NCI-H1417 treated with DMSO at 0.1 percent for 48 hours (cell line): Measurements from ENCODE around the gene SLC8A1.
A peak's percentile ranks its signal among the peaks of the same experiment; 100 is the strongest.

Experiments used
- DNase-seq: peaks from one replicate; lab custom pipeline; 2025; lab: John Stamatoyannopoulos, UW

SLC8A1 gene

DNA sequence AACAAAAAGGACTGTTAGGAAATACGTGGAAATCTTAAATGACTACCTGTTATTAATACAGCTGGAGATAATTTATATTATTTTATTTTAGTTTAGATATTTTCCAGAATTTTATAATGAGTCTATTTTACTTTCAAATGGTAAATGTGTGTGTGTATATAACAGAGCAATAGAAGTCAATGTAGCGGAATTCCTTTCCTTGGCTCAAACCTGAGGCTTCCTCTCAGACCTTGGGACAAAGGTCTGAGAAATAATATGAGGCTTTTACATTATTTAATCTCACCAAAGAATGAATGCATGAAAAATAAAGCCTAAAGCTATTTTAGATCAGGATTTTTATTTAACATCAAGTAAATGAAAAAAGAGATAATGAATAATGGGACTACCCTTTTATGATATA is 65.7 kb downstream of the SLC8A1 start:
- no peak for DNase-seq

DNA sequence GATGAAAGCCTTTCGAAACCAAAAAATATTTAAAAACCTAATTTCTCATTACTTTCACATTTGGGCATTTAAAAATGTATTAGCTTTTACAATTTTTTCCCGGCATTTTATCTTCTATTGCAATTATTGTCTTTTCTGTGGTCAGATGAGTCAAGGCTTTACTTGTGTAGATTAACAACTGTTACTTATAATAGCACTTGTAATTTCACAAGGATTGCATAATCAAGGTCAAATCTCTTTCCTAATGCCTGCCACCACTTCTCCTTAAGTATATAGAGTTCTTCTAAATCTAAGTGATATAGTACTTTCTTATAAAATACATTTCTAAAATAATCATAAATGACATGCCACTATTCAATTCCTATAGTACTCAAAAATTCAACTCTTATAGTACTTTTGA is 67.2 kb downstream of the SLC8A1 start:
- DNase-seq: no peak

DNA sequence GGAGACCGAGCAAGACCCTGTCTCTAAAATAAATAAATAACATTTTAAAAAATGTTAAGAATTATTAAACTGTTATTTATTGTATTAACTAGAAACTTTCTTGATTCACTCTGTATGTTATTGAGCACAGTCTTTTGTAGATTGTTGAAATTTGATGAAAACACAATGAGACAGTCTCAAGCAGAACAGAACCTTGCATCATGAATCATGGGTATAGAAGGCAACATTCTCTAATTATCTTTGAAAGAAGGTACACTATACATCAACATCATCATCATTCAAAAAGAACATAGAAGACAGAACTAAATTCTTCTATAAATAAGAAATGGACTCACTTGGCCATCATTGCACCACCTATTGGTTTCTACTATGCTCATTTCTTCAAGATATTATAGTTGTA is 67.7 kb downstream of the SLC8A1 start:
- DNase-seq: no peak

DNA sequence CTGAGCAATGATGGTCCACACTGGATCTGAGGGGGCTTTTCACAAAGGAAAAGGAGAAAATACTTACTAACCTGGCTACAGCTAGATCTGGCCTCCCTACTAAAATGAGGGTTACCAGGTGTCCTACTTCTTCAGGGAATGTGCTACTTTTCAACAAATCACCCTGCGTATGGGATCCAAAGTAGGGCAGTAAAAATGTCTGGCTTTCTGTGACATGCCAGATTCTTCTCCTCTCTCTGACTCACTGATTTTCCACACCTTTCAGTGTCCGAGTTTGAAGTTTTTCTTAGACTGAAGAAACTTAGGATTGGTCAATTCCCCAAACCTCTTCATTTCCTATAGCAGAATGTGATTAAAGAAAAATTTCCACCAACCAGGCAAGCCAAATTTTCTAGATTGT is 71.2 kb downstream of the SLC8A1 start:
- no peak for DNase-seq

DNA sequence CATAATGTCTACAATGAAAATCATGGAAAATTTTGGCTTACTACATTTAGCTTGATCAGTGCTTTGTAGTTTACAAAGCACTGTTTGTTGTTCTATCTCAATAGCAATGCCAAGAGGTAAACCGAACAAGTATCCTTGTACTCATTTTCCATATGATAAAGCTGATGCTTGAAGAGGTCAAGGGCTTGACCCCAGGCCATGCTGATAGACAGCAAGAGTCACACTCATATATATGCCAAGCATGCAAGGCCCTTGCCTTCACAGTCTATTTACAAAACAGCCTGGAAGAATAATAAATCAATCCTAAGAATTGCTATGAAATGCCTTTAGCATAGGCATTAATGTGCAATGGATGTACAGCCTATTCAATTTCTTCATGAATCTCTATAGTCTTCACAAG is 71.8 kb downstream of the SLC8A1 start:
- no peak for DNase-seq

DNA sequence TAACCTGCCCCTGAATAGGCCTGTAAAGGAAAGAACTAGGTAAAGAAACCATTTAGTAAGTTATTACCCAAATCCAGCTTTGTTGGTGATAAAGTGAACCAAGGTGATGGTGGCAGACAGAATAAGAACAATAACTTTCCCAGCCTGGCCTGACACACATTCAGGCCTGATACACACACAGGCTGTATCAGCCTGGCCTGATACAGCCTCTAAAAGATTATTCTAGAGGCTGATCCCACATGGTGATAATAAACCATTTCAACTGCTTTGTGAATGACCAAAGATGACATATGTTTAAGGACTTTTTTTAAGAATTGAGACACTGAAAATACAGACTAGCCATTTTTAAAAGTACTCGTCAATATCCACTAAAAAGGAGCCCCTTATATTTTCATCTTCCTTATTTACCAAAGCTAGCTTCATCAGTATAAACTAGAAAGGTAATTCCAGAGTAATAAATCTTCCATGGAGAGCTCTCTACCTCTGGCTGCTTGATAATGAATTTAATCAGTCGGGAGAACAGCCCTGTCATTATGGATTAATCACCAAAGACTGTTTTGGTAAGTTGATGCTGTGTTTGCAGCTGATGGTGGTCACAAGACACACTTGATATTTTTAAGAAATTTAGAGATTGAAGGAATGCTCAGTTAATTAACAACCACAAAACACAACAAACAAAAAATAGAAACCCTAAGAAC is 77.2 kb downstream of the SLC8A1 start:
- peak; percentile 74 for DNase-seq

DNA sequence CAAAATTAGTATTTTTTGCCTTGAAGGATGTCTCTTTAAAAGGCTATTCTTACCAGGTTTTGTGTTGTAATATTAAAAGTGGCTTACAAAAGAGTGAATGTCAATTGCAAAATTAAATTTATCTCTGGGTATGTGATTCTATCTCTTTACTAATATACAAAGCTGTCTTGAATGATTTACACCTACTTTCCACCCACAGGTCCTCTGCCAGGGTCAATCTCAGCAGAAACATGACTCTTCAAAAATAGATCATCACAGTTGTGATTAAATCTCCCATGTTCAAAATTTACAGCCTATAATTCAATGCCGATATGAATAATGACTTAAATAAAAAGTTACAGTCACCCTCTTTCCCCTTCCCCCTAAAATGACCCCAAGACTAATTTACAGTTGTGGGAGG is 78.8 kb downstream of the SLC8A1 start:
- no peak for DNase-seq

DNA sequence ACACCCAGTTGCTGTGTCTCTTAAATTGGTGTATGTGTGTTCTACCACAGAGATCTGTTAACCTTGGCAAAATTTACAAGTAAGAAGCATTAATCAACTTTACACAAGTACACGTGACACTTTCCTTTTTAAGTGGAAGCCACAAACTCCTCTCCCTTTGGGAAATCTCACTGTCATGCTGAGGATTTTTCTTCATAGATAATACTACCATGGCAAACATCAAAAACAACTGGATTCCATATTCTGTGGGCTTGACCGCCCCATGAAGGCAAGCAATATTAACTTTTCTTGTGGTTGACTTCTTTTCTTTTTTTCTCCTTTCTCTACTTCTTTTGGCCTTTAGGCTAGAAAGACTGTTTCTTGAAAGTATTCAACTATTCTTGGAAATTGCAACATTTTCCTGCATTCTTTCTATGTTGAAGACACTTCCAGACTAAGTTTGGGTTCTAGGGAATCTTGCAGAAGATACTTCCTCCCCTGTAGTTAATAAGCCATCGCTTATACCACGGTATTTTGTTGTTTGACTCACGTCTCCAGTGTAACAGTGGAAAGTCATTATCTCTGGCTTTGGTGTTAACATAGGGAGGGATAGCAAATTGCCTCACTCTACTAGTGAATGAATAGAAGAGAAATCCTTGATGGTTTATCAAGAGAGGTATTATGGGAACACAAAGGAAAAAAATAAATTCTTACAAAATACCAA is 79.5 kb downstream of the SLC8A1 start:
- no peak for DNase-seq

DNA sequence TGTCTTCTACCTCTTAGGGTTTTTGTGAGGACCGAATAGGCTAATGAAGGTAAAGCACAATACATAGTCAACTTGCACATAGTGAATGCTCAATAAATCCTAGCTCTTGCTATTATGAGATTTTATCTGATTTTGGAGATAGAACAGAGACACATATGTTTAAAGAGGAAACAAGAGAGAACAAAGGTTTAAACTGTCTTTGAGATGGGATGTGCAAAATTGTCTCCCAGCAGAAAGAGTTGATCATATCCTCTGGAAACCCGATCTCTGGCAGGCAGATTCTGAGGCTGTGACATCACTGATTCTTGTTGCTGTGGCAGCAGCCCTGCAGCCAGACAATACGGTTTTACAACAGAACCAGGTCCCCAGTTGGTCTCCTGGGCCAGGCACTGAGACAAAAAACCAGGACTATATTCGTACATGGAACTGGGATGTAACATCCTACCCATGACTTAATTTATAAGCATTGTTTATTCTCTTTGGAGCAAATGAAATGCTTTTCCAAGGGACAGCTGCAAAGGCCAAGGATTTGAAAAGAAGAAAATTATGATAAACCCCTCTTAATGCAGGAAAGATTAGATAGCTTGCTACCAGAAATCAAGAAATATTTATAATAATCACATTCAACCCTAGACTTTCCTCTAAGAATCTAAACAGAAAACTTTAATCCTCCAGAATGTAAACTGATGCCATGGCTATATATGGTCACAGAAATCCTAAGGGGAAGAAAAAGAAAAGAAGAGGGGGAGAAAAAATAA is 80.2 kb downstream of the SLC8A1 start:
- no peak for DNase-seq

DNA sequence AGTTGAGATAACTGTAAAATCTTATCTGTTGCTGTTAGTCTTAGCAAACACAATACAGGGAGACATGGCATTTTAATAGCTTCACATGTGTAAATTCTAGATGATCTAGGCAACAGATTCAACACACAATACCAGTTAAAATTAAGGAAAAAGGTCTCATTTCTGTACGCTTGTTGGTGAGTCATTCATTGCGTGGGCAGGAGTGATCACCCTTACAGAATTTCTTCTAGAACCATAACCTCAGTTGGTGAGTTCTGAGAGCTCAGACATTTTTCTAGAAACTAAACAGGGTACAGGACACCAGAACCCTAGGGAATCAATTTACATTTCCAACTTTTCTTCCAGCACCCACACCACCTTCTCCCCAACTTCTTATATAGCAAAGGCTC is 81.9 kb downstream of the SLC8A1 start:
- no peak for DNase-seq

DNA sequence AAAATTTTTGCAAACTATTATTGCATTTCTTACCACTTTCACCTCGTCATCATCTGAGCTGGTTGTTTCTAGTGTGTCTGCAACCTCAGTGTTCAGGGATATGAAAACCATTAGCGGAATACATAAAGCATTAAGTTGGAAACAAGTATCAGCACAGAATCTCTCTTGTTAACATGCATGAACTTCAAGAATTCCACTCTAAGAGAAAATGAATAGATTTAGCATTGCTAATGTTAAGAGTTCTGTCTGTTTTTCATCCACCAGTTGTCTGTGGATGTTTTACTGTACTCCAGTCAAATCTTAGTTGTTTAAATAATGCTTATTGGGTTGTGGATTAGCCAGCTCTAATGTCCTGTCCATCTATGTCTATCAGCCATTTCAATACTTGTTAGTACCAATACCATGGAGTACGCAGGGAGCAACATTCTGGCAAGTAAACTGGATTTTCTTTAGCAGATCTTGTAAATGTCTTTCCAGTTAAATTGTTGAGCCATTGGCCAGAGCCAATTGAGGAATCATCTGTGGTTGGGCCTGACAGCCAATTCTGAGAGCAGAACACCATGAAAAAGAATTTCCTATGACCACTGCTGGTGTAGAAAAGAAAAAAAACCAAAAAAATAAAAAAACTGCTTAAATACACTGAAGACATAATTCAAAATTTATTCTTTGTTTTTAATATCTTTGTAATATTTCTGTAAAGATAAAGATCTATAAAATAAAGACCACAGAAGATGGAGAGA is 82.5 kb downstream of the SLC8A1 start:
- no peak for DNase-seq

DNA sequence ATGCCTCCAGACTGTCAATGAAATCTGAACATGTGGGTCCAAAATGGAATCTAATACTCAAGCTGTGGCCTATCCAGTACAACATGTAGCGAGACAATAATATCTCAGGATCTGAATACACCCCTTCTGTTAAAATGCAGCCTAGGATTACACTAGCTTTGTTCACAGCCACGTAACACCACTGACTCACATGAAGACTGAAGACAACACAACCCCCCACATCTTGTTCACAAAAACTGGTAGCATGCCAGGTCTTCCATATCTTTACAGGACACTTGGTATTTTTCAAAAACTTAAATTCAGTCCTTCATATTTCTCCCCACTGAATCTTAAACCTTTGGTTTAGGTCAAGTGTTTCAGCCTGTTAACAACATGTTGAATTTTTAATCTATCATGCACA is 84.2 kb downstream of the SLC8A1 start:
- no peak for DNase-seq

DNA sequence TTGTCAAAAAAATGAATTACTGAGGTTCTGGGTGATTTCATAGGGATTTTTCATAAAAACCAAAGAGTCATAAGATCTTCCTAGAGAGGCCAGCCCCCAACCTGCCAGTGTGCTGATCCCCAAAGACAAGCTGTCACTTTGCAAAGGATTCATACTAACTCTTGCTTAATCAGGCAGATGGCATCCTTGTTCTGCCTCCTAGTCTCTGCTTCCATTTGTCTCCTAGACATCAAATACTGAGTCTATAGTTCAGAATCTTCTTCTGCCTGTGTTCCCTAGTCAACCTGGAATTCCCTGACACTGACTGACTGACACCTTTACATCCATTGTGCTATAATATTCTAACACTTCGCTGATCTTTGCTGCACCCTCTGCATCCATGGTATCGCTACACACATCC is 84.9 kb downstream of the SLC8A1 start:
- DNase-seq: no peak

DNA sequence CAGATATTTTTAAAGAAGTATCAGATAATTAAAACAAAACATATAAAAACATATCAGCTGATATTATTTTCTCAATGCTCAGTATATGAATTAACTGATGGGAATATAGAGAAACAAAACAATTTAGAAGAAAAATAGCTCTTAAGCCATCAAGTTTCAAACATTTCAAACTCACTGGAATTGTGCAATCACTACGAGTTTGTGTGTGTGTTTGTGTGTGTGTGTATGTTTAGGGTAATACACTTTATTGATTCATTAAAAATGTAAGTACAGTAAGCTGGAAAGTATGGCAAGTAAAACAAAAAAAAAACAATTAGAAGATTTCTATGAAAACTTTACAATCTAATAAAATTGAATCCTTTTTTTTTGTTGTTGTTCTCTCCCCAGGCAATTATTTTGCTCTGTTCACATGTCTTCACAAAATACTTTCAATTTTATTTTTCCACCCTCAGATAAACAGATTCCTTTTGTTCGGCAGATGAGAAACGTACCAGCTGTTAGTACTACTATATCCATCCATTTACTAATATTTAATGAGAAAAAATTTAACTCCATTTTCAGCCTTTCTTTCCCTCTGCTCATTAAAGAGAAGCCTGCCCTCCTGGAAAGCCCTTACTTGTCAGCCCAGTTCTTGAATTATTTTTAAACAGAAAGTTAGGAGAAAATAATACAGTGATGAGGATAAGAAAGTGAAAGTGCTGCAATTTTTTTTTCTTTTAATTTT is 87.6 kb downstream of the SLC8A1 start:
- no peak for DNase-seq

DNA sequence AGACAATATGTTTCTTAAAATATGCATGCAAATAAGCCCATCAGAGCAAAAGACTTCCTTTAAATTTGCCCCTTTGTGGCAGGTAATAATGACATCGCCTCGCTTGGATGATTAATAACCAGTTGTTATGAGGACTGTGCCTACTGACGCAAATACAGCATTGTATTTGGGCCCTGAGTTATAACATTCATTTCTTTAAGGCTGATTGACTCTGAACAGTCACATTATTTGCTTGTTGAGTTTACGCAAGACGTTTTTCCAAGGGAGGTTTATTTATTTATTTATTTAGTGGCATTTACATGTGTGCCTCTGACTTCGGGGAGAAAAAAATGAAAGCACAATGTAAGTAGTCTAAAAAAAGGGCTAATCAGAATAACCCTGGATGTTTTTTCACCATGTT is 88.3 kb downstream of the SLC8A1 start:
- peak; percentile 86 for DNase-seq

DNA sequence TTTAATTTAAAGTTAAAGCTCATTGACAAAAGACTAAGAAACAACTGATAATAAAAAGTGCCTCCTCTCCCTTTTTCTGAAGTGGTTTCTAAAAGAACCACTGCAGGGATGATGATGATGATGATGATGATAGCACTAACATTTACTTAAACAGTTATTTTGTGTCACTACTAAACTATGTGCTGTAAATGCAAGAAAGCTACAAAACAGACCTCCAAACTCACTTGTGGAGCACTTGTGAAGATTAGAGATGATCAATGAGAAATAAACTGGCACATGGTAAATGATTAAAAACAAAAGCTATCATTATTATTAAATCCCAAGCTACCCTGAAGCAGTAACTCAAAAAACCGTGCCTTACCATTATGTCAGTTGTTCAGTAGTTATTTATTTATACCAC is 88.7 kb downstream of the SLC8A1 start:
- DNase-seq: no peak

DNA sequence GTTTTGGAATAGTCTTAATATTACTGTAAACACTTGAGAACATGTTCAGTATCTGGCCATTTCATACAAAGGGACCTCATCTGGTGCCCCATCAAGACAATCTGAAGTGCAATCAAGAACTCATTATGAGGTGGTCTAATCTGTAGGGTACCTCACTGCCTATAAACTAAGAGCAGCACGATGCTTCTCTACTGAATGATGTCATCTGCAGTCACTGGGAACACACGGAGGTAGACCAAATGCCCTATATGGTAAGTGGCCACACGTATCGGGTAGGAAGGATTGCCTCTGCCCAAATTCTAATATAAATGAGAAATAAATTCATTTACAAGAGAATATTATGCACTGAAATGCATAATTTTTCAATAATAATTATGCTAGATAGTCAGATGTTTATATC is 90.4 kb downstream of the SLC8A1 start:
- DNase-seq: no peak

DNA sequence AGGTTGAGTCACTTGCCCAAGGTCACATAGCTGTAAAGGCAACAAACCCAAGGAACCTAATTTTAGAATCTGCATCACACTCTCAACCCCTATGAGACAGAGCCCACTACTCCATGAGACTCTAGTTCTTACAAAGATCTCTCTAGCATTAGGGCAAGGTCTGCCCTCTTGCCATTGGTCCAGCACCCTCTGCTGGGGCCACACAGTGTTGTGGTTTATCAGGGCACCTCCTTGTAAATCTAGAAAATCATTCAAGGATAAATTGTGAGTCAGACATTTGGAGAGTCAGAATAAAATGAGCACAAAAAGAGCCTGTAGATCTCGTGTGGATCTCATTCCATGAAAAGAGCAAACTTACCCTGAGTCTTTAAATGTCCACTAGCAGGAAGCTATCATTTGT is 91.2 kb downstream of the SLC8A1 start:
- DNase-seq: no peak

DNA sequence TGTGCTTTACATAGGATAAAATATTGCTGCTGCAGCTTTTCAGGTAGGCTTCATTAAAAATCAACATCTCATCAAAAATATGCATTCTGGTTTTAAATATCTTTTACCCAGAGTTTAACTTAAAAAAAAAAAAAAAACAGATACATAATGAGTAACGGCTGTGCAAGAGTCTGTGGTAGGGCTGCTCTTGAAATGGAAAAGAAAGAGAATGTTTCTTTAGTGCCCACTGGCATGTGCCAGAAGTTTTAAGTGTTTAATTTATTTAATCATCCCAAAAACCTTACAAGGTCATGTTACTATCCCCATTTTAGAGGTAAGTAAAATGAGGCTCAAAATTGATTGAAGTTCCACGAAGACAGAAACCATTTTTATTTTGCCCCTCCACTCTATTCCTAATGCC is 92.1 kb downstream of the SLC8A1 start:
- no peak for DNase-seq

DNA sequence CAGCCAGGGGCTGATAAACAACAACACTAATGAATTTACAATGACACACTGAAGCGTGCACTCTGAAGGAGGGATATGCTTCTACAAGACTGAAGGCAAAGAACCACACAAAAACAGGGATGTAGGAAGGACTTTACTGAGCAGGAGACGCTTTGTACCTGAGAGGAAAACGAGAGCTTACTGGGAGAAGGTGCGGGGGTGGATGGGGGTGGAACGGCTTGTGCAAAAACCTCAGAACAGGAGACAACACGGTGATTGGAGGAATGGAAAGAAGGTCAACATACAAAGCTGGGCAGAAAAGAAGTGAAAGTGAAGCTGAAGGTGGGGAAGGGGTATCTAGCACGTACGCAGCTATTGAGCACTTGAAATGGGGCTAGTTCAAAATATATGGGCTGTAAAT is 93.1 kb downstream of the SLC8A1 start:
- no peak for DNase-seq

DNA sequence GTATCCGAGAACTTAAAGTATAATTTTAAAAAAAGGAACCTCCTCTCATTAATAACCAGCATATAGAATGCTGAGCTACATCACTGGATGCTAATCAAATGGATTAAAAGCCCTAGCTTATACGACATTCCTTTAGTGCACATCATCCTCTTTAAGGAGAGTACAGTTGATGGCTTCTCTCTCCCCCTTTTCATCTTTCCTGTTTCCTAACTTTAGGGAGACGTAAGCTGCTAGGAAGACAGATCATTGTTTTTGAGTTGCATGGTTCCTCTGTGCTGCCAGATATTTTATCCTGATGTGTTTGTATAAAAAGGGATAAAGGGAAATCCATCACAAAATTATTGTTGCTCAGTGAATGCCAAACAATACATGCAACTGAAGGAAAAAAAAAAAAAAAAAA is 94.2 kb downstream of the SLC8A1 start:
- no peak for DNase-seq

DNA sequence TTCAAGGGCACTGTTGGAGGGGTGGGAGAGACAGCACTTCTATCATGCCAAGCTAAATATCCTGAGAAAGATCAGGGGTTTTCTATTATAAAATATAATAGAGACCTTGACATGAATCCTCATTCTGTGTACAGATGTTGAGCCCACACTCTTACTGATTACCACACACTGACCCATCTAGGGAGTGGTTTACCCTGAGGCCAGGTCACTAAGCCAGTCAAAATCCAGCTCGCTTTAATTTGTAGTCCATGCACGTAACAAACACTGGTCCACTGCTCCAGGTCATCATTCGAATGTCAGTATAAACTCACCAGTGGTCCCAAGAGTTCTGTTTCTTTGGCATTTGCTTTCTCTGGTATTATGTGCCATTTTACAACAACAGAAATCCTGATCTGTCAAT is 96.4 kb downstream of the SLC8A1 start:
- no peak for DNase-seq
